ENCODE data around the gene FZD1.

Gene FZD1

DNA sequence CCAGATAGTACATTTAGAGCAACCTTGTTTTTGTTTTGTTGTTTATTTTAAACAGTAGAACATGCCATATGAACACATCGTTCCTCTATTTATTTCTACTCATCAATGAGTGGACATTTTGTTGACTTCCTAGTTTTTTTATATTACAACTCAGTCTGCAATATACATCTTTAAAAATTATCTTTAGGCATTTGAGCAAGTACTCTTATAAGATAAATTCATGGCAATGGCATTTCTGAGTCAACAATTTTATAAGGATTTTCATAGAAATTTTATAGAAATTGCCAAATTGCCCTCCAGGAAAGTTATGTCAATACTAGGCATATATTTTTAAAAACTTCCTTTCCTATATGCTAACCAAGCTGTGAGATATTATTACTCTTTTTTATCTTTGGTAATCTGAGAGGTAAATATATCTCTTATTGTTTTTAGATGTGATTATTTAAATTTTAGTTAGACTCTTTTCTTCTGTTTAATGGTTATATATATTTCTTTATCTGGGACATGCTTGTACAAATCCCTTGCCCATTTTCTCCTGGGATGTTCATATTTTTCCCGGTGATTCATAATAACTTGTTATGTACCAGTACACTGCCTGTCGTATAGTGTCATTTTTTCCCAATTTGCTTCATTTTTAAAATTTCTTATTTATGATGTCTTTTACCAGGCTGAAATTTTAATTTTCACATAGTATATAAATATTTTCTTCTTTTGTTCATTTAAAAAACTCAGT, 50.5 kb downstream of the FZD1 start:
- TF ChIP-seq, protein P1, sequence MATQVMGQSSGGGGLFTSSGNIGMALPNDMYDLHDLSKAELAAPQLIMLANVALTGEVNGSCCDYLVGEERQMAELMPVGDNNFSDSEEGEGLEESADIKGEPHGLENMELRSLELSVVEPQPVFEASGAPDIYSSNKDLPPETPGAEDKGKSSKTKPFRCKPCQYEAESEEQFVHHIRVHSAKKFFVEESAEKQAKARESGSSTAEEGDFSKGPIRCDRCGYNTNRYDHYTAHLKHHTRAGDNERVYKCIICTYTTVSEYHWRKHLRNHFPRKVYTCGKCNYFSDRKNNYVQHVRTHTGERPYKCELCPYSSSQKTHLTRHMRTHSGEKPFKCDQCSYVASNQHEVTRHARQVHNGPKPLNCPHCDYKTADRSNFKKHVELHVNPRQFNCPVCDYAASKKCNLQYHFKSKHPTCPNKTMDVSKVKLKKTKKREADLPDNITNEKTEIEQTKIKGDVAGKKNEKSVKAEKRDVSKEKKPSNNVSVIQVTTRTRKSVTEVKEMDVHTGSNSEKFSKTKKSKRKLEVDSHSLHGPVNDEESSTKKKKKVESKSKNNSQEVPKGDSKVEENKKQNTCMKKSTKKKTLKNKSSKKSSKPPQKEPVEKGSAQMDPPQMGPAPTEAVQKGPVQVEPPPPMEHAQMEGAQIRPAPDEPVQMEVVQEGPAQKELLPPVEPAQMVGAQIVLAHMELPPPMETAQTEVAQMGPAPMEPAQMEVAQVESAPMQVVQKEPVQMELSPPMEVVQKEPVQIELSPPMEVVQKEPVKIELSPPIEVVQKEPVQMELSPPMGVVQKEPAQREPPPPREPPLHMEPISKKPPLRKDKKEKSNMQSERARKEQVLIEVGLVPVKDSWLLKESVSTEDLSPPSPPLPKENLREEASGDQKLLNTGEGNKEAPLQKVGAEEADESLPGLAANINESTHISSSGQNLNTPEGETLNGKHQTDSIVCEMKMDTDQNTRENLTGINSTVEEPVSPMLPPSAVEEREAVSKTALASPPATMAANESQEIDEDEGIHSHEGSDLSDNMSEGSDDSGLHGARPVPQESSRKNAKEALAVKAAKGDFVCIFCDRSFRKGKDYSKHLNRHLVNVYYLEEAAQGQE (IDR thresholded peaks at IDR 0.05; ENCODE audit: low read depth) = no peak
- no peak for TF ChIP-seq ZBTB7A (IDR thresholded peaks at IDR 0.05; ENCODE audit: low read depth)
- TF ChIP-seq TAF1 (IDR thresholded peaks at IDR 0.05; ENCODE audit: low read depth) = no peak
- TF ChIP-seq FOXM1 (IDR thresholded peaks at IDR 0.05; ENCODE audit: borderline replicate concordance, low read depth) = no peak
- TF ChIP-seq, protein P2, sequence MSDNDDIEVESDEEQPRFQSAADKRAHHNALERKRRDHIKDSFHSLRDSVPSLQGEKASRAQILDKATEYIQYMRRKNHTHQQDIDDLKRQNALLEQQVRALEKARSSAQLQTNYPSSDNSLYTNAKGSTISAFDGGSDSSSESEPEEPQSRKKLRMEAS (IDR thresholded peaks at IDR 0.05) = no peak
- no peak for TF ChIP-seq EGR1 (IDR thresholded peaks at IDR 0.05)
- no peak for TF ChIP-seq RAD21 (IDR thresholded peaks at IDR 0.05; ENCODE audit: low read depth)
- TF ChIP-seq NFIC (IDR thresholded peaks at IDR 0.05) = no peak
- TF ChIP-seq CEBPB (IDR thresholded peaks at IDR 0.05) = no peak
- TF ChIP-seq, protein P3, sequence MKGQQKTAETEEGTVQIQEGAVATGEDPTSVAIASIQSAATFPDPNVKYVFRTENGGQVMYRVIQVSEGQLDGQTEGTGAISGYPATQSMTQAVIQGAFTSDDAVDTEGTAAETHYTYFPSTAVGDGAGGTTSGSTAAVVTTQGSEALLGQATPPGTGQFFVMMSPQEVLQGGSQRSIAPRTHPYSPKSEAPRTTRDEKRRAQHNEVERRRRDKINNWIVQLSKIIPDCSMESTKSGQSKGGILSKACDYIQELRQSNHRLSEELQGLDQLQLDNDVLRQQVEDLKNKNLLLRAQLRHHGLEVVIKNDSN (IDR thresholded peaks at IDR 0.05) = no peak
- no peak for TF ChIP-seq EP300 (IDR thresholded peaks at IDR 0.05; ENCODE audit: borderline replicate concordance)
- TF ChIP-seq CREB1 (IDR thresholded peaks at IDR 0.05; ENCODE audit: low read depth) = no peak
- TF ChIP-seq YY1 (IDR thresholded peaks at IDR 0.05; ENCODE audit: low read depth) = no peak
- TF ChIP-seq TCF12 (IDR thresholded peaks at IDR 0.05; ENCODE audit: low read depth) = no peak
- TF ChIP-seq TEAD4 (IDR thresholded peaks at IDR 0.05) = no peak

- TF ChIP-seq FOXM1 (IDR thresholded peaks at IDR 0.05; ENCODE audit: borderline replicate concordance, low read depth) = no peak
- TF ChIP-seq RAD21 (IDR thresholded peaks at IDR 0.05; ENCODE audit: low read depth) = no peak
- no peak for TF ChIP-seq EP300 (IDR thresholded peaks at IDR 0.05; ENCODE audit: borderline replicate concordance)
- no peak for TF ChIP-seq EGR1 (IDR thresholded peaks at IDR 0.05)
- TF ChIP-seq TCF12 (IDR thresholded peaks at IDR 0.05; ENCODE audit: low read depth) = no peak
- no peak for TF ChIP-seq TEAD4 (IDR thresholded peaks at IDR 0.05)
- no peak for TF ChIP-seq ZBTB7A (IDR thresholded peaks at IDR 0.05; ENCODE audit: low read depth)
- no peak for TF ChIP-seq CREB1 (IDR thresholded peaks at IDR 0.05; ENCODE audit: low read depth)
- TF ChIP-seq CEBPB (IDR thresholded peaks at IDR 0.05) = no peak
- TF ChIP-seq NFIC (IDR thresholded peaks at IDR 0.05) = no peak
- TF ChIP-seq, protein P3 (IDR thresholded peaks at IDR 0.05) = no peak
- TF ChIP-seq YY1 (IDR thresholded peaks at IDR 0.05; ENCODE audit: low read depth) = no peak
- TF ChIP-seq, protein P1 (IDR thresholded peaks at IDR 0.05; ENCODE audit: low read depth) = no peak
- no peak for TF ChIP-seq TAF1 (IDR thresholded peaks at IDR 0.05; ENCODE audit: low read depth)
- TF ChIP-seq, protein P2 (IDR thresholded peaks at IDR 0.05) = no peak
Measured at GRCh38 chr7:91316426-91316825, 52.2 kb downstream of the FZD1 start.

DNA sequence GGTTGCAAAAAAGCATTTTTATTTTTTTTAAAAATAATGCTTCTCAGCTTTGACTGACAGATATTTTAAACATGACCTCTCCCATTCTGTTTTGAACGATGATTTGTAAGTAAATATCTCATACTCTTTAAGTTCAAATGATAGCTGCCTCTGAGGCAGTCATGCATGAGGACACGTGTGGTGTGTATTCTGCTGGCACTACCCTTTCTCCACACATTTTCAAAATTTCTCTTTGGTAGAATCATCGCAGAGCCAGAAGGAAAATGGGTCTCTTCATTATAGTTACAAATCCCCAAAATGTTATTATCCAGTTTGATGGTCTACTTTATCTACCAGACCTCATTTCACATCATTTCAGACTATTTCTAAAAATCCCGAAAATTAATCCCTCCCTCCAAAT, 55.1 kb downstream of the FZD1 start:
- TF ChIP-seq TAF1 (IDR thresholded peaks at IDR 0.05; ENCODE audit: low read depth) = no peak
- no peak for TF ChIP-seq FOXM1 (IDR thresholded peaks at IDR 0.05; ENCODE audit: borderline replicate concordance, low read depth)
- no peak for TF ChIP-seq CEBPB (IDR thresholded peaks at IDR 0.05)
- no peak for TF ChIP-seq EP300 (IDR thresholded peaks at IDR 0.05; ENCODE audit: borderline replicate concordance)
- TF ChIP-seq CREB1 (IDR thresholded peaks at IDR 0.05; ENCODE audit: low read depth) = no peak
- TF ChIP-seq, protein P1 (IDR thresholded peaks at IDR 0.05; ENCODE audit: low read depth) = no peak
- no peak for TF ChIP-seq ZBTB7A (IDR thresholded peaks at IDR 0.05; ENCODE audit: low read depth)
- TF ChIP-seq, protein P3 (IDR thresholded peaks at IDR 0.05) = no peak
- no peak for TF ChIP-seq YY1 (IDR thresholded peaks at IDR 0.05; ENCODE audit: low read depth)
